DMS153 treated with DMSO at 0.1 percent for 48 hours (cell line): Measurements from ENCODE around the gene CCDC88C.
"Not testable (repeated sequence)": the region's sequence is repeated elsewhere in the genome, so short reads cannot be mapped to it uniquely, and the experiment has no call there.

Source experiments
- DNase-seq: peaks from one replicate; lab custom pipeline; 2025; ENCODE audit not compliant: unreplicated experiment; lab: John Stamatoyannopoulos, UW

CCDC88C gene

GRCh38 chr14:91253795-91254323 is 163.8 kb downstream of the CCDC88C start:
- DNase-seq: no peak

- no peak for DNase-seq
These were observed 164.5 kb downstream of the CCDC88C start for GRCh38 chr14:91252871-91253794.

- DNase-seq: peak; percentile 26
These were observed 166.7 kb downstream of the CCDC88C start for GRCh38 chr14:91250912-91251311.

DNA sequence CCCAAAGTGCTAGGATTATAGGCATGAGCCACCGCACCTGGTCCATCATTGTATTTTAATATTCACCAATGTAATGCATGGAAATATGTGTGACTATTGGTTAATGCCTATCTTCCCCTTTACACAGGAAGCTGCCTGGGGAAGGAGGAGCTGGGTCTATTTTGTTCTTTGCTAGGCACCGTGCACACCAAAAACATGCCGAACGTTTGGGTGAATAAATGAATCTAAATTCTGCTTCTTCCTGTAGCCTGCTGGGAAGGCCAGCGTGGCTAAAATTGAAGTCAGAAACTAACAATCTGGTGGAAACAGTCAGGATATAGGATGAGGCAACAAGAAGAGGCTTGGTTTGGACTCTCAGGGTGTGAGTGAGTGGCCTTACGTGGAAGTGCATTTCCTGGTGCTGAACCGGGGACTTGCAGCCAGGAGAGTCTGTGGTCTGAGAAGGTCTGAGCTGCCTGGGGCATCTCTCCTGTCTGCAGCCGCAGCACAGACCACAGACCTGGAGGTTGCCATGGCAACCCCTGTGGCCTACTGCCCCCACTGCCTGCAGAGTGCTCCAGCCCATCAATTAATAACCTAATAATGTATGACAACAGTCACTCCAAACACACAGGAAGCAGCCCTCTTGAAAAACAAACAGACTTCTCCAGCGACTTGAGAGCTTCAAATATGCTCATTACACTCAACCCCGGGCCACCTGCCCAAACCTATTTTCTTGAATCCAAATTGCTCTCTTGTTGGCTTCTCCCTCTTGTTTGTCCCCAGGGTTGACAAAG is 167.6 kb downstream of the CCDC88C start:
- DNase-seq: peak; percentile 63

DNA sequence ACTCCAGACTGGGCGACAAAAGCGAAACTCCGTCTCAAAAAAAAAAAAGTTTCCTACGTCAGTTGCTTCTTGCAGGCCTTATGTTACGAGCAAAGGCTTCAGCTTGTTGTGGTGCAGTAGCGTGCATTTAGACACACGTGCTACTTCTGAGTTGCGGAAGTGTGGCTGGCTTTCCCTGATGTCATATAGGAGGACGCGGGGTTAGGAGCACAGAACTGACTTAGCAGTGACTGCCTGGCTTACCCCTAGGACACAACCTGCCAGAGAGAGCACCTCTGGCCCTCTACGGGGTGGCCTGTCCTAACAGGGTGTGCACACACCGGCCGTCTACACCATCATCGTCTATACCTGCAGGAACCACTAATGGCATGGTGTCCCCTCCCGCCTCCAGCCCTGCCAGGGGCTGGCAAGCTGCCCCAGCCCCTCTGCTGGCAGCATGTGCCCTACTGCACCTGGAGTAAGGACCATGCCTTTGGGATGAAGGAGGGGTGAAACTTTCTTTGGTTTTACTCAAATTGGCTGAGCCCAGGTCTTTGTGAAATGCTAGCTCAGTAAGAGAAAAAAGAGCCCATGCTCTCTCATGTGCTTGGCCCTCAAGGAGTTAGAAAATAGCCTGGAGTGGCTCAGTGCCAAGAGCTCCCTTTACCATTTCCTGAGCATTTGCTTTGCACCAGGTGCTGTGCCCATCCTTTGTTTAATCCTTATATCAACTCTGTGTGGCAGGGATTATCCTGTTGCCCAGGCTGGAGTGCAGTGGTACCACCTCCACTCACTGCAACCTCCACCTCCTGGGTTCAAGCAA is 171.4 kb downstream of the CCDC88C start:
- DNase-seq: no peak

- DNase-seq: not testable (repeated sequence)
These were observed 172.0 kb downstream of the CCDC88C start for GRCh38 chr14:91245616-91246015.

GRCh38 chr14:91245029-91245428 is 172.6 kb downstream of the CCDC88C start:
- no peak for DNase-seq

DNA sequence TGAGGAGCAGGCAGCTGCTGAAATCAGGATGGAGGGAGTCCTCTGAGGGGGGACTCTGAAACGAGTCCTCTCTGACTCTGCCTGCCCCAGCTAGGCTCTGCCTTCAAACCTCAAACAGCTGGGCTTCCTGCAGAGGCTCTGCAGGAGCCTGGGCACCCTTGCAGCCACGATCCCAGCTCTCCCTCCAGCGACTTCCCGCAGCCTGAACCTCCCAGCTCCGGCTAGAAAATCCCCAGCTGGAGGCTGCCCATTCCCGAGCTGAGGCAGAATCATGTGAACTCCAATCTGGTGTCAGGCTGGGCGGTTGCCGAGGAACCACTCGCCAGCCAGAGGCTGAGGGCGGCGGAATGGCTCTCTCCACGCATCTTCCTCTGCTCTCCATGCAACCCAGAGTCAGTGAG is 173.1 kb downstream of the CCDC88C start, which contains the start of gene GPR68:
TSS of gene GPR68 (minus strand) at position 204 of the 401 bp plus-strand sequence. CDS start 9,654 bp downstream, outside the sequence.
- DNase-seq: peak; percentile 6

GRCh38 chr14:91243074-91243471 is 174.5 kb downstream of the CCDC88C start:
- no peak for DNase-seq

DNA sequence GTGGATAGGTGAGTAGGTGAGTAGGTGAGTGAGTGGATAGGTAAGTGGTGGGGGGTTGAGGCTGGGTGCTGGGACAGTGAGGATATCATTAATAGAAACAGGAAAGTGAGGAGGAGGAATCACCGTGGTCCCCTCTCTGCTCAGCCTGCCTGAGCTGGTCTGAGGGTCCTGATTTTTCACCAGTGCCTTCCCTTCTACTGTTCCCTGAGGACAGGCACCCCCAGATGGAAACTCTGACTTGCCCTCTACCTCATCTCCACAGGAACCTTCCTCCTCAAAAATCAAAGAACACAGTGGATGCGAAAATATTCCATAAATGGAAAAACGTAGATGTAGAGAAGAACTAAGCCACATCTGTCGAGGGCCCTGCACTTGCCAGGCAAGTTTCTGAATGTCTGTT is 175.0 kb downstream of the CCDC88C start:
- DNase-seq: no peak

DNA sequence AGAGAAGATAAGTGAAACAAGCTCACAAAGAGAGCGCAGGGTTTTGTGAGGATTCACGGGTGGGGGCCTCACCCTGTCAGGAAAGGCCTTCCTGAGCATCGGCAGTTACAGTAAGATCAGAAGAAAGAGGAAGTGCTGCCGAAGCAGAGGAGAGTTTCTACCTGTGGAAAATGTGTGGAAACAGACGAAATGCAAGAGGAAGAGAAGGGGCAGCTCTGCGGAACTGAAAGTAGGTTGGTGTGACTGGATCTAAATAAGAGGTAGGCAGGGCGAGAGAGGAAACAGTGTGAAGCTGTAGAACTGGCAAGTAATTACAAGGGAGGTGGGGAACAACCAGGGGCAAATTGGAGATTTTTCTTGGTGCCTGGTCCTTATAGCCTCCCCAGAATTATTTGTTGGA is 175.8 kb downstream of the CCDC88C start:
- DNase-seq: no peak

- no peak for DNase-seq
These were observed 179.0 kb downstream of the CCDC88C start for GRCh38 chr14:91238661-91239060.

DNA sequence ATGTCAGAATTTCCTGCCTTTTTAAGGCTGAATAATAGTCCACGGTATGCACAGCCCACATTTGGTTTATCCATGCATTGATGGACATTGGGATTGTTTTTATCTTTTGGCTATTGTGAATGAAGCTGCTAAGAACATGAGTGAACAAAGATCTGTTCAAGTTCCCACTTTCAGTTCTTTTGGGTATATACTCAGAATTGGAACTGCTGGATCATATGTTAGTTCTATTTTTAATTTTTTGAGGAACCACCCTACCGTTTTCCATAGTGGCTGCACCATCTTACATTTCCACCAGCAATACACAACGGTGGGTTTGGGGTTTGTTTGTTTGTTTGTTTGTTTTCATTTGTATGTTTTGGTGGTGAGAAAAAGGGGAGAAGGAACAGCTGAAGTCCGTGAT is 179.5 kb downstream of the CCDC88C start:
- DNase-seq: no peak

DNA sequence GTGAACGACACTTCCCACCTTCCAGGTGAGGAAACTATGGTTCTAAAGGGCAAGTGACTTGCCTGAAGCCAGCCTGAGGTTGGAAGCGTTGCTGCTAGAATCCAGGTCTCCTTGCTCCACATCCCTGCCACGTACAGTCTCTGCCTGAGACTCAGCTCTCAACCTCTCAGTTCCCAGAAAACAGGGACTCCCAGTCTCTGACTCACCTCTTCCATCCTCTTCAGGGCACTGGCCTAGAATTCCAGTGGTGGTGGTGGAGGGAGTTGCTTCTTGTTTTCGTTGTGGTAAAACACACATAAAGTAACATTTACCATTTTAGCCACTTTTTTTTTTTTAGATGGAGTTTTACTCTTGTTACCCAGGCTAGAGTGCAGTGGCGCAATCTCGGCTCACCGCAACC is 180.4 kb downstream of the CCDC88C start:
- no peak for DNase-seq

- no peak for DNase-seq
These were observed 181.8 kb downstream of the CCDC88C start for GRCh38 chr14:91235841-91236240.

DNA sequence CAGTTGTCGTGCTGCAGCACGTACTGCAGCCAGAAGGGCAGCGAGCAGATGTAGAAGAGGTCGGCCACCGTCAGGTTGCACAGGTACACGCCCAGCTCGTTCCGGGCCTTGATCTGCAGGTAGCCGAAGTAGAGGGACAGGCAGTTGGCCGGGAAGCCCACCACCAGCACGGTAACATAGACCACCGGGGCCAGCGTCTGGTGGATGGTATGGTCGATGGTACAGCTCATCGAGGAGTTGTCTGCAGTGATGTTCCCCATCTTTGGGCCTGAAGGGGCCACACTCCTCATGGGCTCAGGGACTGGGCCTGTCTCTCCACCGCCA is 182.9 kb downstream of the CCDC88C start:
- no peak for DNase-seq

- DNase-seq: no peak
These were observed 183.5 kb downstream of the CCDC88C start for GRCh38 chr14:91233936-91234790.

GRCh38 chr14:91232603-91233002 is 185.0 kb downstream of the CCDC88C start:
- DNase-seq: no peak

GRCh38 chr14:91232052-91232451 is 185.6 kb downstream of the CCDC88C start:
- no peak for DNase-seq

- DNase-seq: no peak
These were observed 186.2 kb downstream of the CCDC88C start for GRCh38 chr14:91231446-91231845.
